Nephron (organoid): ENCODE results near the gene VWA5B1.

Experiments used
- H3K27ac Mint-ChIP-seq, 3 experiments: 2 replicates each; pipeline ENCODE4 v1.8.0; 2020; ENCODE audit warnings: mixed read lengths in 3 of 3, mild to moderate bottlenecking in 2 of 3, moderate library complexity in 1 of 3
- H3K27me3 Mint-ChIP-seq: 2 replicates; pipeline ENCODE4 v1.8.0; 2021; ENCODE audit warnings: low read depth, mild to moderate bottlenecking, moderate library complexity, mixed read lengths
- H3K36me3 Mint-ChIP-seq: 2 replicates; pipeline ENCODE4 v1.8.0; 2020; ENCODE audit warnings: low read depth, mixed read lengths
- H3K4me1 Mint-ChIP-seq: 2 replicates; pipeline ENCODE4 v1.8.0; 2020; ENCODE audit warnings: mixed read lengths
- H3K4me3 Mint-ChIP-seq, 3 experiments: 2 replicates each; pipeline ENCODE4 v1.8.0; 2020; ENCODE audit warnings: mild to moderate bottlenecking in 3 of 3, mixed read lengths in 3 of 3, moderate library complexity in 2 of 3
- H3K9me3 Mint-ChIP-seq: 2 replicates; pipeline ENCODE4 v1.8.0; 2020; ENCODE audit warnings: mixed read lengths
- TF ChIP-seq, protein P1 (sequence below), 3 experiments: fragments of 200-600 bp; sonication (generic); IDR thresholded peaks; one replicate each; pipeline ENCODE4 v1.5.0; 2021; ENCODE audit warnings: antibody characterized with exemption in 3 of 3; ENCODE audit not compliant: unreplicated experiment in 3 of 3

VWA5B1 gene

DNA sequence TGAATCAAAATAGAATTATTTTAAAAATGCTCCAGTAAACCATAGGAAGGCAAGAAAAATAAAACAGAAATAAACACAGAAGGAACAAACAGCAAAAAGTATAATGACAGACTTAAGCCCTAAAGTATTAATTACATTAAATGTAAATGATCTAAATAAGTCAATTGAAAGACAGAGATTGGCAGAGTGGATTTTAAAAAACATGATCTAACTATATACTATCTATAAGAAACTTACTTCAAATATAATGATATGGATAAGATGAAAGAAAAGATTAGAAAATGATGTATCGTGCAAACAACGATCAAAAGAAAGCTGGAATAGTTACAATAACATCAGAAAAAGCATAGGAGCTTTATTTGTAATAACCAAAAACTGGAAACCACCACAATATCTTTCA lies 104.6 kb downstream of the VWA5B1 start:
- Mint-ChIP-seq H3K27me3 (peaks cover 78% of the 10 kb centered on the region), H3K4me3 (no peak overlapping the region)

DNA sequence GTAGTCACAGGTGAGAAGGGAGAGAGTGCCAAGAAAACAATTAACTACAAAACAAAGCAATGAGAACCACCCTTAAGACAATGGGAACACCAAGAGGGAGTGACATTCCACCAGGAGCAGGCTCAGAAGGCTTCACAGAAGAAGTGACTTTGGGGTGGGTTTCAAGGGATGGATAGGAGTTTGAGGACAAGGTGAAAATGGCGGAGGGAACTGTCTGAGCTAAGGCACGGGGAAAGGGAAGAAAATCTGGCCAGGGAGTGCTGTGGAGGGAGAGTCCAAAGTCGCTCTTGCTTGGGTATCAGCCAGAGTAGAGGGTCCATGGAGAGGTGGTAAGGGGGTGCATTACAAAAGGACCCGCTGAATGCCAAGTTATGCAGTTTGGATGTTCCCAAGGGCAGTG lies 108.1 kb downstream of the VWA5B1 start:
- Mint-ChIP-seq H3K9me3 (peaks cover 13% of the 10 kb centered on the region), H3K27ac (no peak overlapping the region), H3K36me3 (no peaks in the 10 kb centered on the region), H3K27me3 (peaks cover 80% of the 10 kb centered on the region), H3K4me1 (peaks cover 10% of the 10 kb centered on the region), H3K4me3 (no peak overlapping the region)
- TF ChIP-seq, protein P1, sequence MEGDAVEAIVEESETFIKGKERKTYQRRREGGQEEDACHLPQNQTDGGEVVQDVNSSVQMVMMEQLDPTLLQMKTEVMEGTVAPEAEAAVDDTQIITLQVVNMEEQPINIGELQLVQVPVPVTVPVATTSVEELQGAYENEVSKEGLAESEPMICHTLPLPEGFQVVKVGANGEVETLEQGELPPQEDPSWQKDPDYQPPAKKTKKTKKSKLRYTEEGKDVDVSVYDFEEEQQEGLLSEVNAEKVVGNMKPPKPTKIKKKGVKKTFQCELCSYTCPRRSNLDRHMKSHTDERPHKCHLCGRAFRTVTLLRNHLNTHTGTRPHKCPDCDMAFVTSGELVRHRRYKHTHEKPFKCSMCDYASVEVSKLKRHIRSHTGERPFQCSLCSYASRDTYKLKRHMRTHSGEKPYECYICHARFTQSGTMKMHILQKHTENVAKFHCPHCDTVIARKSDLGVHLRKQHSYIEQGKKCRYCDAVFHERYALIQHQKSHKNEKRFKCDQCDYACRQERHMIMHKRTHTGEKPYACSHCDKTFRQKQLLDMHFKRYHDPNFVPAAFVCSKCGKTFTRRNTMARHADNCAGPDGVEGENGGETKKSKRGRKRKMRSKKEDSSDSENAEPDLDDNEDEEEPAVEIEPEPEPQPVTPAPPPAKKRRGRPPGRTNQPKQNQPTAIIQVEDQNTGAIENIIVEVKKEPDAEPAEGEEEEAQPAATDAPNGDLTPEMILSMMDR (IDR thresholded peaks at IDR 0.05; ENCODE audit: unreplicated experiment in 3 of 3), result no peak

More for the DNA sequence above, 104.6 kb downstream of the VWA5B1 start:
- H3K4me1 Mint-ChIP-seq, result peaks cover 4% of the 10 kb centered on the region
- no peaks in the 10 kb centered on the region for H3K36me3 Mint-ChIP-seq
- no peak overlapping the region for H3K27ac Mint-ChIP-seq
- TF ChIP-seq, protein P1 (IDR thresholded peaks at IDR 0.05; ENCODE audit: unreplicated experiment in 3 of 3), result no peak
- H3K9me3 Mint-ChIP-seq, result peaks cover 16% of the 10 kb centered on the region

DNA sequence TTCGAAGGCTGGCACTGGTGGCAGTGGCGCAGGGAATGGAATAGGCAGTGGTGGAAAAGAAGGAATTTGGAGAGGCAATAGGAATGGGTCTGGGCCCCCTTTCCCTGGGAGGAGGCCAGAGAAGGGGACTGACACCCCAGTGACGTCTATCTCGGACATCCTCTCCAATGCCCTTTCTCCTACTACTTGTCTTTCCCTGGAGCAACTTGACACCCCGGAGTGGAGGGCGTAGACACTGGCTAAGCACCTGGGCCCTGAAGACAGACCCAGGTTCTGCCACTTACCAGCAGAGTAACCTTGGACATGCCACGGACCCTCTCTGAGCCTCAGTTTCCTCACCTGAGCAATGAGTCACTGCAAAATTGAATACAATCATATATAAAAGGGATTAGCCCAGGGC lies 108.5 kb downstream of the VWA5B1 start:
- Mint-ChIP-seq H3K4me1 (peaks cover 10% of the 10 kb centered on the region), H3K36me3 (no peaks in the 10 kb centered on the region), H3K9me3 (peaks cover 13% of the 10 kb centered on the region), H3K27me3 (peaks cover 82% of the 10 kb centered on the region), H3K27ac (no peak overlapping the region), H3K4me3 (no peak overlapping the region)
- TF ChIP-seq, protein P1 (IDR thresholded peaks at IDR 0.05; ENCODE audit: unreplicated experiment in 3 of 3), result no peak

DNA sequence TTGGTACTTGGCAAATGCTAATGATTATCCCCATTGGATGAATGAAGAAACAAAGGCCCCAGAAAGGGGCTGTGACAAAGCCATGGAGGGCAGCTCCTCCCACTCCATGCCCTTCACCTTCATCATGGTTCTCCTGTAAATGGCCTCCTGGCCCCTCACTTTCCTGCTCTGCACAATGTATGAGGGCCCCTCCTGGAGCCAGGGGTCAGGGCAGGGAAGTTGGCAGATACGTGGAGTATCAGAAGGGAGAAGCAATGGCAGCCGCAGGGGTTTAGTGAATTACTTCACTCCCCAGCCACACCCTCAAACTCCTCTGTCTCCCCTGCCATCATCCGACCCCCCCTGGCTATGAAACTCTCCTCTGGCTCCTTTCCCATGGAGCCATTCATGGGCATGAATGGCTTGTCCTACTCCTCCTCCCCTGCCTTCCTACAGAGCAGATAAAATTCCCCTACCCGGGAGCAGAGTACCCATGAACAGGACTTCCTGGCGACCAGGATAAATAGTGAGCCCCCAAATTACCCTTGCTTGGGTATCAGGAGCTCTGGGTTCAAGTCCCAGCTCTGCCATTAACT lies 109.0 kb downstream of the VWA5B1 start:
- no peak overlapping the region for H3K27ac Mint-ChIP-seq

DNA sequence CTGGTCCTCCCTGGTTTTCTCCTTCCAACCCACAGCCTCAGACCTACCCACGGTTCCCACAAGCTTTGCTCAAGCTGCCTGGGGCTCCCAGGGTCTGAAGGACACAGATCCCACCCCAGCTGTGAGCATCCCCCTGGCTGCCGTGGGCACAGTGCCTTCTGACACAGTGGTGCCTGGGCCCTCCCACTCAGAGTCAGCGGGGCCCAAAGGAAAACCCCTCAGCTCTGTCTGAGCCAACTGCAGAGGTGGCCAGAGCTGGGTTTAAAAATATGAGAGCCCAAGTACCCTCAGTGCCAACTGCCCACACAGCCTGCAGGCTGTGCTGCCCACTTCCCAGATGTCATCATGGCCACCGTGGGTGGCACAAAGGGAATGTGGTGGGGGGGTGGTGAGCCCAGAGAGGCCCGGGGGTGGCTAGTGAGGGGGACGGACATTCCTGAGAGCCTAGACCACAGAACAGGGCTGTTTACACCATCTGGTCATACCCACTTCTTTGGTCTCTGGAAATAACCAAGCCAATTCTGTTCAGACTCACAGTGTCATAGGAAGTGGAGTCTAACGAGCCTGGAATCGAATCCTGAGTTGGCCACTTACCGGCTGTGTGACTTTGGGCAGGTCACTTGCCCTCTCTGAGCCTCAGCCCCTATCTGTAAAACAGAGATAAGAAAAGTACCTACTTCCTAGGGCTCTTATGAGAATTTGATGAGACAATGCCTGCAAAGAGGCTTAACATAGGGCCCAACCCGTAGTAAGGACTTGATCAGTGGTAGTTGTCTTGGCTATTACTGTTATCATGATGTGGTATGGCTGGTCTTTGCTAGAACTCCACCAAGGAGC lies 109.9 kb downstream of the VWA5B1 start:
- H3K36me3 Mint-ChIP-seq, result no peaks in the 10 kb centered on the region
- no peak overlapping the region for H3K27ac Mint-ChIP-seq
- peaks cover 5% of the 10 kb centered on the region for H3K9me3 Mint-ChIP-seq
- no peak overlapping the region for H3K4me3 Mint-ChIP-seq
- H3K4me1 Mint-ChIP-seq, result peaks cover 10% of the 10 kb centered on the region
- peaks cover 89% of the 10 kb centered on the region for H3K27me3 Mint-ChIP-seq
- TF ChIP-seq, protein P1 (IDR thresholded peaks at IDR 0.05; ENCODE audit: unreplicated experiment in 3 of 3), result no peak

More for the DNA sequence above, 109.0 kb downstream of the VWA5B1 start:
- Mint-ChIP-seq H3K36me3 (no peaks in the 10 kb centered on the region), H3K27me3 (peaks cover 83% of the 10 kb centered on the region), H3K4me3 (no peak overlapping the region), H3K4me1 (peaks cover 10% of the 10 kb centered on the region), H3K9me3 (peaks cover 11% of the 10 kb centered on the region)
- TF ChIP-seq, protein P1 (IDR thresholded peaks at IDR 0.05; ENCODE audit: unreplicated experiment in 3 of 3), result no peak
